ENCODE results near the gene PSMD8.
"Not testable (repeated sequence)": the region's sequence is repeated elsewhere in the genome, so short reads cannot be mapped to it uniquely, and the experiment has no call there.

Gene PSMD8

DNA sequence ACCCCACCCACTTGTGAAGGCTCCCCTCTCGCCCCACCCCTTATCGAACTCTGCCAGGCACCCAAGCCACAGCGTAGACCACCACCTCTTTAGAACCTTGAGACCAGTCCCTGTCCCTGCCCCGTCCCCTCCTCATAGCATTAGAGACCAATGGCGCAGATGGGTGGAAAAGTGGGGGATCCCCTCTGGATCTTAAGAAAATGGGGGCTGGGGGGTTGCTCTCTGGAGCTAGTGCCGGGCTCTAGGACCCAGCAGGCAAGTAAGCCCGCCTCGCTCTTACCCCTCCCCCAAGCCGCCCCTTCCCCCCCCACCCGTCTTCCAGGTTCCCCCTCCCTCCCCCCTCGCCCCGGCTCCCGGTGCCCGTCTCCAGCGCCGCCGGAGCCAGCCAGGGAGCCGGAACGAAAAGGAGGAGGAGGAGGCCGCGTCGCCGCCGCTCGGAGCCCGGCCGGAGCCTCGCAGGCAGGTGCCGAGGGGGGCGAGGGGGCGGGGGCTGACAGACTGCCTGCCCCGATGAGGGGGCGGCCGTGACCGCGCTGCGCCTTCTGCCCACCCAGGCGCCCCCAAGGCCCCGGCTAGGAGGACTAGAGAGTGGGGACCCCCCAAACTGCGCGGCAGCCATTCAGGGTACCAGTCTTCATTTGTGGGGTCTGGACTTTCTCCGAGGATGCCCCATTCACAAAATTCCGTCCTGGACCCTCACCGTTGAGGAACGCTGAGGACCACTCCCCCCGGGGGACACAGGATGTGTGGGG, 14.2 kb downstream of the PSMD8 start, which contains the start of gene SPRED3:
SPRED3 (plus strand) TSS at position 349 of the 752 bp plus-strand sequence. CDS start 1,606 bp downstream, outside the sequence.
- DNase-seq: no peak

DNA sequence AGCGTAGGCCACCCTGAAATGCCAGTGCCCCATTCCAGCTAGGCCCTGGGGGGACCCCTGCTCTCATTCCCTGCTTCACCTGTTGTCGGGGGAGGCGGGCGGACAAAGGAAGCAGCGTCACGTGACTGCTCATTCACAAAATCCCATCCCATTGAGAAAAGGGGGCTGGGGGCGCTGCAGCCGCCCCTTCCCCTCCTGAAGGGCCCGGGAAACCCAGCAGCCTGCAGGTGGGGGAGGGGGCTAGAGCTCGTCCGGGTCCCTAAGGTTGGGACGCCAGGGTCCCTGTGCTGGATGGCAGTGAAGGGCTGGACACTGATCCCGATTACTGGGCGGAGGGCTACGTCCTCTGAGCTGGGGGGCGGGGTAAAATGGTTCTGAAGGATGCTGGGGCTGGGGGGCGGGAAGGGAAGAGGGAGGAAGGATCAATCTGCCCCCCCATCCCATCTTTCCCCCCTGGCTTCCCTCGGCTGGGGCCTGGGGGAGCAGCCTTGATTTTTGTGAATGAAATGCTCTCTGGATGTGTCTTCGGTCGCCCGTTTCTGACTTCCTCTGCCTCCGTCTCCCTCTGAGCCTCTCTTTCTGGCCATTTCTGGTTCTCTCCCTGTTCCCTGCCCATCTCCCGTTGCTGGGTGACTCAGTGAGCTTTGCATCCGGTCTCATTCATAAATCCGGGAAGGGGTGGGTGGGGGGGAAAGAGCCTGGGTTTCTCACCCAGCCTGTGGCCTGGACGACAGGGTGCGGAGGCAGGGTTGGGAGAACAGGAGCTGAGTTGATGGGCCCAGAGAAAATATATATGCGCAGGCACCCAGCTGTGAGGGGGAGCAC, 14.9 kb downstream of the PSMD8 start:
- DNase-seq: no peak

DNA sequence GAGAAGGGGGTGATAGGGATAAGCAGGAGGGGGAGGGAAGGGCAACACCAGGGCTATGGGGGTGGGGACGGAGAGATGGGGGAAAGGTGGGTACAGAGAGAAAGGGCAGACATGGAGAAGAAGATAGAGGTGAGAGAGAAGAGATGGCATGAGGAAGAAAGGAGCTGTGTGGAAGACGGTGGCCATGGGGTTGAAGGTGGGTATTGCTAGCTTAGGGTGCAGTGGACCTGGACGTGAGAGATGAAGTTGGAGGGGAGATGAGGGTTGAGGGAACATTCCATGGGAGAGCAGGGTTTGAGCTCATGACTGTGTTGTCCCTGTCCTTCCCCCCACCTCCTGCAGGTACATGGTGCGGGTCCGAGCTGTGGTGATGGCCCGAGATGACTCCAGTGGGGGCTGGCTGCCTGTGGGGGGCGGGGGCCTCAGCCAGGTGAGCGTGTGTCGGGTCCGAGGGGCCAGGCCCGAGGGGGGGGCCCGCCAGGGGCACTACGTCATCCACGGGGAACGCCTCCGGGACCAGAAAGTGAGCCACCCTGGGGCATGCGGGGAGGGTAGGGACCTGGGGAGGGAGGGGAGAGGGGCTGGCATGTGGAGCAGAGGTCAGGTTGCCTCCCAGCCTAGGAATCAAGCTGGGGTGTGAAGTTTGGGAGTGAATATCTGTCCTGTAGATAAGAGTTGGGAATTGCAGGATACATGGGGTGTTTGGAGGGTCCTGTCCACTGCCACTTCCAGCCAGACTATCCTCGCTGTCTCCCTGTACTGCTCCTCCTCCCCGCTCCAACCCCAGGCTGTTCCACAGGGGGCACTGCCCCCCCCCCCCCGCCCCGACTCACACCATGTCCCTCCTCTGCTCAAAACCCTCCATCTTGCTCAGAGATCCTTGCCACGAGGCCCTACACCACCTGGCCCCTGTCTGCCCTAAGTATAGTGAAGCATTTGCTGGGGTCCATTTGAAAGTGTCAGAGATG, 15.9 kb downstream of the PSMD8 start:
- no peak for DNase-seq

DNA sequence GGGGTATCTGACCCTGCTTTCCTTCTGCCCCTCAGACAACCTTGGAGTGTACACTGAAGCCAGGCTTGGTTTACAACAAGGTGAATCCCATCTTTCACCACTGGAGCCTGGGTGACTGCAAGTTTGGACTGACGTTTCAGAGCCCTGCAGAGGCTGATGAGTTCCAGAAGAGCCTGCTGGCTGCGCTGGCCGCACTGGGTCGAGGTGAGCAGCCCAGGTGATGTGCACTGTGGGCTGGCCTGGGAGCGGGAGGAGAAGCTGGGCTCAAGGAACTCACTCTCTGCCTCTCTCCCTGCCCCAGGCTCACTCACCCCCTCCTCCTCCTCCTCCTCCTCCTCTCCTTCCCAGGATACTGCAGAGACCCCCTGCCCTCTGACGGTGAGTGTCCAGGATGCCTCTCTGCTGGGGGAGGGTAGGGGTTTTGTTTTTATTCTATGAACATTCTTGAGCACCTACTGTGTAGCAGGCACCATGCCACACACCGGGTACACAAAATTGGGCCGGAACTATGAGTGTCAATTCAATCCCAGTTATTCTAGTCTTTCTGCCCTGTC, 17.6 kb downstream of the PSMD8 start:
- no peak for DNase-seq

DNA sequence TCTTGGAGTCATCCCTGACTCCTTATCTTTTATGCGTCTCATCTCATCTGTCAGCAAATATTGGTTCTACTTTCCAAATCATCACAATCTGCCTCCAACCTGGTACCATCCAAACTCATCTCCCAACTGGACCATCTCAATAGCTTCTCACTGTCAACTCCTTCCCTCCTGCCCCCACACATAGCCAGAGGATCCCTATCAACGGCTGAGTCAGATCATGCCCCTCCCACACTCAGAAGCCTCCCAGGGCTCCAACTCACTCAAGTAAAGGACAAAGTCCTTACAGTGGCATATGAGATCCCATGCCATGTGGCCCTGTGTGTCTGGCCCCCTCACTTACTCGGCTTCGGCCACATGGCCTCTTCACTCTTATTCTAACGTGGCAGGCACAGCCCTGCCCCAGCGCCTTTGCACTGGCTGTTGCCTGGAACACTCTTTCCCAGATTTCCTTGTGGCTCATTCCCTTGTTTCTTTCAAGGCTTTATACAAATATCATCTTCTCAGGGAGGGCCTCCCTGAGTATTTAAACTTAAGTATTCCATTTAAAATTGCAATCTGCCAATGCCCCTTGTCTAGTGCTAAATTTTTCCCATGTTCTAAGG, 18.4 kb downstream of the PSMD8 start:
- DNase-seq: no peak

DNA sequence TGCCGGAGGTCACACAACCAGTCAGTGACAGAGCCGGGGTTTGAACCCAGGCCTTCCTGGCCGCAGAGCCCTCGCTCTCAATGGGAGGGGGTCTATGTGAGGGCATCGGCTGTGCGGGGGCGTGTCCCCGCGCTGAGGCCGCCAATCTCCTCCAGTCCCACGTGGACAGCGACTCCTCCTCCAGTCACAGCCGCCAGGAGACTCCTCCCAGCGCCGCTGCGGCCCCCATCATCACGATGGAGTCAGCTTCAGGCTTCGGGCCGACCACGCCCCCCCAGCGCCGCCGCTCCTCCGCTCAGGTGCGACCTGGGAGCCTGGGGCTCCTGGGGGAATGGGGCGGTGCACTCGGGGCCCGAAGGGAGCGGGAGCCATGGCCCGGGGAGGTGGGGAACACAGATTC, 20.1 kb downstream of the PSMD8 start:
- no peak for DNase-seq

DNA sequence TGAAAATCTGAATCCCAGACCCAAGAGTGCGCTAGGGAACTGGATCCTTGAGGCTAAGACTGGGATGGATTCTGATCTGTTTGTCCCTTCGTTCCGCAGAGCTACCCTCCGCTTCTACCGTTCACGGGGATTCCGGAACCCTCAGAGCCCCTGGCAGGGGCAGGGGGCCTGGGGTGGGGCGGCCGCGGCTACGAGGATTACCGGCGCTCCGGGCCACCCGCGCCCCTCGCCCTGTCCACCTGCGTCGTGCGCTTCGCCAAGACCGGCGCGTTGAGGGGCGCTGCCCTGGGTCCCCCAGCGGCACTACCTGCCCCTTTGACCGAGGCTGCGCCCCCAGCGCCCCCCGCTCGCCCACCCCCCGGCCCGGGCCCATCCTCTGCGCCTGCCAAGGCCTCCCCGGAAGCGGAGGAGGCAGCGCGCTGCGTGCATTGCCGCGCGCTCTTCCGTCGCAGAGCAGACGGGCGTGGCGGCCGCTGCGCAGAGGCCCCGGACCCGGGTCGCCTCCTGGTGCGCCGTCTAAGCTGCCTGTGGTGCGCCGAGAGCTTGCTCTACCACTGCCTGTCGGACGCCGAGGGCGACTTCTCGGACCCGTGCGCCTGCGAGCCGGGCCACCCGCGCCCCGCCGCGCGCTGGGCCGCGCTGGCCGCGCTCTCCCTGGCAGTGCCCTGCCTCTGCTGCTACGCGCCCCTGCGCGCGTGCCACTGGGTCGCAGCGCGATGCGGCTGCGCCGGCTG, 21.2 kb downstream of the PSMD8 start:
- DNase-seq: no peak

DNA sequence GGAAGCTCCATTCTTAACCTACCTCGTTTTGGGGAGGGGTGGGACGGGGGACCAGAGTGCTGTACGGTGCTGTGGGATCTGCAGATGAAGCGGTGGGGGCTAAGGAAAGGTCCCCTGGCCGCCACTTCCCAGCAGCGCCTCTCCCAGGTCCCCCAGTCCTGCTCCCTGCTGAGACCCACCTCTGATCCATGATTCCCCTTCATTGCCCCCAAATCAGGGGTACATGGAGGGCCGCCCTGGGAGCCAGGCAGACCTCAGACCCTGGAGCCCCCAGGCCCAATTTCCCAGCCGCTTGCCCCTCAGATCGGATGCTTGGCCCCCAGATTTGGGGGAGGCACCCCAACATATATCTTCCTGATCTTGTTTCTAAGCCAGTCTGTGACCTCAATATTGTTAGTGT, 24.7 kb downstream of the PSMD8 start:
- no peak for DNase-seq

DNA sequence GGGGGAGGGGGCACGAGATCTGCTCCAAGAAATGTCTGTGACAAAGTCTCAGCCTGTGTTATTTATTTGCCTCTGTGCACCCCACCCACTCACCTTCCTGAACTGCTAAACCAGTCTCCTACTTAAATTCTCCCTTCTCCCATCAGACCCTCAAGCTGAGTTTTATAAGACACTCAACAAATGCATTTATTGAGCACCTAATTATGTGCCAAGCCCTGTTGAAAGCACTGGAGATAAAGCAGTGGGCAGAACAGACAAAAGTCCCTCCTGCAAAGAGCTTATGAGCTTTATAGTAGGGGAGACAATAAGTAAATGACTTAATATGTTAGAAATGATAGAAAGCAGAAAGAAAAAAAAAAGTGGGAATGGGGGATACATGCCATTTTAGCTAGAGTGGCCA, 25.2 kb downstream of the PSMD8 start:
- no peak for DNase-seq

DNA sequence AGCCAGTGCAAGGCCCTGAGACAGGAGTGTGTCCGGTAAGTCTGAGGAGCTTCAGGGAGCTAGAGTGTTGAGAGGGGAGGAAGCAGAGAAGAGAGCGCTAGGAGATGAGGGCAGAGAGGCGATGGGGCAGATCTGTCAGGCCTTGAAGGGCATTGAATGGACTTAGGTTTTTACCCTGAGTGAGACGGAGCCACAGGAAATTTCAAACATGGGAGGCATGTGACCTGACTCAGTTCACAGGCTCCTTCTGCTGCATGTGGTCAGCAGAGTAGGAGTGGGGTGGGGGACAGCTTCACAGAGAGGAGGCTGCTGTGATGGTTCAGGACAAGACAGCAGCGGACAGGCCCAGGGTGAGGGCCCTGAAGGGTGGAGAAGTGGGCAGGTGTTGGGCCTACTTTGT, 26.0 kb downstream of the PSMD8 start:
- no peak for DNase-seq

DNA sequence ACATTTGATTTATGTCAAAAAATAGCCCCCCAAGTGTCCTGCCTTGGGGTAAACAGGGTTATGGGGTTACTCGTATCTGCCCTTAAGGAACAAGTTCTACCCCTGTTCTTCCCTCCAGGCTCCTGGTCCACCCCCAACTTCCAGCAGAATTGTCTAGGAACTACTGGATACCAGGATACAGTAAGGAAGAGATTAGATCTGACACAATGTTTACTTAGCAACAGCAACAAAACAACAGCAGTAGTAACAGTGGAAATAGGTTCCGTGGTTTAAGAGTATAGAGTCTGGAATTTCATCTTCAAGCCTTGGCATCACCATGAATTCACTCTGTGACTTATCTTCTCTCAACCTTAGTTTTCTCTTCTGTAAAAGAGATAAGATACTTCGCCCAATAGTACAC, 26.8 kb downstream of the PSMD8 start:
- no peak for DNase-seq

DNA sequence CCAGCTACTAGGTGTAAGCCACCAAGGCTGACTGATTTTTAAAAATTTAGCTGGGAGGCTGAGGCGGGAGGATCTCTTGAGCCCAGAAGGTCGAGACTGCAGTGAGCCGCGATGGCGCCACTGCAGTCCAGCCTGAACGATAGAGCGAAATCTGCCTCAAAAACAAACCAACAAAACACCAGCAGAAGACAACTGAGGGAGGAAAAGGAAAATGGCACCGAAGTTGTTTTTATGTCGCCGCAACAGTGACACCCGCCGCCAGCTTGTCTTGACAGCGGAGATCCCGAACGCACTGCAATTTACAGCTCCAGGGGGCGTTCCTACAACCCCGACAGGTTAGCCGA, 28.2 kb downstream of the PSMD8 start:
- DNase-seq: no peak

DNA sequence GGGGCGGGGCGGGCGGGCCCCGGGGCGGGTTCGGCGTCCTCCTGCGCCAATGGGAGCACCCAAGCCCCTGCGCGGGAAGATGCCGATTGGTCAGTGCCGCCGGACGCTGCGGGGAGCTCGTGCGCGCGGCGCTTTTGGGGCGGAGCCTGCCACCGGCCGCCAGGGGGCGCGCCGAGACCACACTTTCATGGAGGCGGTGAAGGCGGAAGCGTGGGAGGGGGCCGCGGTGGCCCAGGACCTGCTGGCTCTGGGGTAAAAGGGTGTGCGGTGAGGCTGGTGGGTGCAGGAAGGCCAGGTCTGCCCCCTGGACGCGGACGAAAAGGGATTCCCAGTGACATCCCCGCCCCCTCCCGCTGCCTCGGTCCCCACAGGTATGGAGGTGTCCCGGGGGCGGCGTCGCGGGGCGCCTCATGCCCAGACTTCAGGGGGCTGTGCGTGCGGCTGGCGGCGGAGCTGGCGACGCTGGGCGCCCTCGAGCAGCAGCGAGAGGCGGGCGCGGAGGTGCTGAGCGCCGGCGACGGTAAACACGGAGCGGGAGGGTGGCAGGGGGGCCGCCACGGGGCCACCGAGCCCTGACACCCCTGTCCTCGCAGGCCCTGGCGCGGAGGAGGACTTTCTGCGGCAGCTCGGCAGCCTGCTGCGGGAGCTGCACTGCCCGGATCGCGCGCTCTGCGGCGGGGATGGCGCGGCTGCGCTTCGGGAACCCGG, 28.8 kb downstream of the PSMD8 start, which contains the start of gene FAM98C:
FAM98C (plus strand) TSS at position 127 of the 708 bp plus-strand sequence; CDS start at position 188, 61 bp downstream.
- peak; percentile 97 for DNase-seq

DNA sequence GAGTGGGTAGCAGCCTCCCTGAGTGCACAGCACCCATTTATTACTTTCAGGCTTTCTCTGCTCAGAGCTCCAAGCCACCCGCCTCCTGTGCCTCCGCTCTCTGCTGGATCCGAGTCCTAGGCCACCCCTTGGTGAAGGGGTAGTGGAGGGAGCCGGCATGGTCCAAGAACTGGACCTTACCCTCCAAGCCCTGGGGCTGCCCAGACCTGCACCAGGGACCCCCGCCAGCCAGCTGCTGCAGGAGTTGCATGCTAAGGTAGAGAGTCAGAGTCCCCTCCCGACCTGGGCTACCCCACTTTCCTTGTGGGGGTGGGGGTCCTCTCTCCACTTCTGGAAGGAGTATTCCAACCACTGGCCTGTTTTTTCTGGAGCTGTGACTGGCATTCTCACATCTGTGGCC, 30.5 kb downstream of the PSMD8 start:
- no peak for DNase-seq

DNA sequence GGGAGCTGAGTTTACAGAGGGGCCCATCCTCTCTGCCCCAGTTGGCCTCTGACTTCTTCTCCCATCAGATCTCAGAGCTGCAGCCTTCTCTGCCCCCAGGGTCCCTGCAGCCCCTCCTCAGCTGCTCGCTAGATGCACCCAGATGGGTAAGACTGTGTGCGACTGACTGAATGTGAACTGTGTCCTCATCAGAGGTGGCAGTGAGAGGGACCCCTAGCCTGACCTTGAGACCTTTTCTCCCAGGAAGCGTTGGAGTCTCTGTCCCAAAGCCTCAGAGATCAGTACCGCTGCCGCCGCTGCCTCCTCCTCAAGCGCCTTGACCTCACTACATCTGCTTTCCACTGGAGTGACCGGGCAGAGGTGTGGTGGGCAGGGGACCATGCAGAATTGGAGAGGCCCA, 30.9 kb downstream of the PSMD8 start:
- no peak for DNase-seq

DNA sequence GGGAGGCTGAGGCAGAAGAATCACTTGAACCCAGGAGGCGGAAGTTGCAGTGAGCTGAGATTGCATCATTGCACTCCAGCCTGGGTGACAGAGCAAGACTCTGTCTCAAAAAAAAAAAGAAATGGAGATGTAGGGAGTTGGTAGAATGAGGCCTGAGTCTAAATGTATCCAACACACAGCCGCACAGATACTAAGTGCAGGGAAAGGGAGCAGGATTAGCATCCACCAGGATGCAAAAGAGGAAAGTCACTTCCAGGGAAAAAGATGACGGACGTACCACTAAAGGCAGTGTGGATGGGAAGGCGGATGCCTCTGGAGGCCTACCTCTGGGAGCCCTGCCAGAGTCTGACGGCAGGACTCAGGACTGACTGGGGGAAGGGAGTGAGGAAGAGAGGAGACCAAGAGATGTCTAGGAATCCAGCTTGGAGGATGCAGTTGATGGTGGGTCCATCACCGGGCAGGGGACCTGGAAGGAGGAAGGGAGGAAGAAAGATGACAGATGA, 35.3 kb downstream of the PSMD8 start:
- DNase-seq: no peak

DNA sequence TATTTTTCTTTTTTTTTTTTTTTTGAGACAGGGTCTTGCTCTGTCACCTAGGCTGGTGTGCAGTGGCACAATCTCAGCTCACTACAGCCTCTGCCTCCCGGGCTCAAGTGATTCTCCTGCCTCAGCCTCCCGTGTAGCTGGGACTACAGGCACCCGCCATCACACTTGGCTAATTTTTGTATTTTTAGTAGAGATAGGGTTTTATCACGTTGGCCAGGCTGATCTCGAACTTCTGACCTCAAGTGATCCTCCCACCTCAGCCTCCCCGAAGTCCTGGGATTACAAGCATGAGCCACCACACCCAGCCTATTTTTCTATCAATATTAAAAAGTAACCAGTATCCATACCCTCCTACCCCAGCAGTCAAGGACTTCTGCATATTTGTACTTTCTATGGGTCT, 36.0 kb downstream of the PSMD8 start:
- not testable (repeated sequence) for DNase-seq

DNA sequence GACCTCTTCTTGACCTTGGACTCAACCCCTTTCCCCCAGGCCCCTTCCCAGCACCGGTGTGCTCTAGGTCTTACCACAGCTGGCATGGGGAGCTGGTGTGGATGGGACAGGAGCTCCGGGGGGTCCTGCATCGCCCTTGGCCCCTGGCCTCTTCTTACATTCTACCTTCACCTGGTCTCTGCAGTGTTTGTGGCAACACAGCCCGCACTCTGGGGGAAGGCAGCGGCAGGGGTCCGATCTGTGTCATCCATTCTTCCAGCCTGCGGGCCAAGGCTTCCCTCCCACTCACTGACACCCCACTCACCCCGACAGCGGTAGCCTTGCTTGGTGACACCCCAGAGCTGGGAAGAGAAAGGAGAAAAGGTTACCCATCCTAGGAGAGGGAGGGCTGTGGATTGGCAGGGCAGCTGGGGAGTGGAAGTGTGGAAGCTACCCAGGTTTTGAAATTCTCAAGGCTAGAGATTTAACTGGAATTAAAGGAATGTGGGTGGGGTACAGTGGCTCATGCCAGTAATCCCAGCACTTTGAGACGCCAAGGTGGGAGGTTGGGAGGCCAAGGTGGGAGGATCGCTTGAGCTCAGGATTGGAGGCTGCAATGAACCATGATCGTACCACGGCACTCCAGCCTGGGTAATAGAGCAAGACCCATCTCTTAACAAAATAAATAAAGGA, 36.8 kb downstream of the PSMD8 start:
- DNase-seq: no peak

DNA sequence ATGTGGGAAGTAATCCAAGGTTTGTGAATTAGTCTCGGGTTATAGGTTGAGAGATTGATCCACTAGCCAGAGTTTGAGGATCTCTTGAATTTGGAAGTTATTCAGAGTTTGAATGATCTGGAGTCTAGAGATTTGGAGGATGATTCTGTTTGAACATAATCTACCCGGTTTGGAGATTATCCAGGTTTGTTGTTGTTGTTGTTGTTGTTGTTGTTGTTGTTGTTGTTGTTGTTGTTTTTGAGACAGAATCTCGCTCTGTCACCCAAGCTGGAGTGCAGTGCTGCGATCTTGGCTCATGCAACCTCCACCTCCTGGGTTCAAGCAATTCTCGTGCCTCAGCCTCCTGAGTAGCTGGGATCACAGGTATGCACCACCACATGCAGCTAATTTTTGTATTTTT, 37.5 kb downstream of the PSMD8 start:
- not testable (repeated sequence) for DNase-seq

DNA sequence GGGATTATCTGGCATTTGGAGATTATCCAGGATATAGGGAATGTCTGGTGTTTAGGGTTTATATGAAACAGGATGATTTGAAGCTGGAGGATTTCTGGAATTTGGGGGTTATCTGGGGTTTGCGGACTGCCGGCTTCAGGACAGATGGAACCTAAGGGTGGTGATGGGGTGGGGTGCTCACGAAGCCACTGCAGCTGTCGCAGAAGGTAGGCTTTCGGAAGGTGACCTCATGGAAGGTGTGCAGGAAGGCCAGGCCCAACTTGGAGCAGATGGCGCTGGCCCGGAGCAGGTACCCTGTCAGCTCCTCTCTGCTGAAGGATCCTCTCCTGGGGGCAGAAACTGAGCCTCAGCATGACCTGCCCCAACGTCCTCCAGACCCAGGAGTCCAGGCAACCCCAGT, 38.1 kb downstream of the PSMD8 start:
- DNase-seq: no peak

Measured in NK-92 treated with Interleukin-12 subunit alpha and Interleukin-12 subunit beta, amount 100 ng/mL, for 24 hours (cell line).